GM06990 (cell line): Measurements from ENCODE around the gene PTPRN2.
"Not testable (repeated sequence)": the region's sequence is repeated elsewhere in the genome, so short reads cannot be mapped to it uniquely, and the experiment has no call there.

ENCODE experiments used
- DNase-seq: peaks from one replicate; pipeline ENCODE4 v3.0.0-alpha.2; 2011; ENCODE audit not compliant: insufficient read length; ENCODE audit errors: extremely low read depth
- H3K27me3 ChIP-seq: replicated peaks from 2 replicates; pipeline ENCODE4 v1.6.0; 2011; ENCODE audit warnings: low read length; ENCODE audit not compliant: control insufficient read depth, insufficient read depth
- H3K36me3 ChIP-seq: 2 replicates; pipeline ENCODE4 v1.5.1; 2011; ENCODE audit warnings: low read length; ENCODE audit not compliant: control insufficient read depth, insufficient read depth
- H3K4me3 ChIP-seq: replicated peaks from 2 replicates; pipeline ENCODE4 v1.5.1; 2011; ENCODE audit warnings: low read depth, mild to moderate bottlenecking, control low read depth, low read length
- CTCF ChIP-seq: IDR thresholded peaks from 2 replicates; pipeline ENCODE4 v1.5.1; 2011; ENCODE audit warnings: low read length, control low read depth, mild to moderate bottlenecking, inconsistent platforms; ENCODE audit not compliant: insufficient read depth, poor library complexity, severe bottlenecking

PTPRN2 gene

DNA sequence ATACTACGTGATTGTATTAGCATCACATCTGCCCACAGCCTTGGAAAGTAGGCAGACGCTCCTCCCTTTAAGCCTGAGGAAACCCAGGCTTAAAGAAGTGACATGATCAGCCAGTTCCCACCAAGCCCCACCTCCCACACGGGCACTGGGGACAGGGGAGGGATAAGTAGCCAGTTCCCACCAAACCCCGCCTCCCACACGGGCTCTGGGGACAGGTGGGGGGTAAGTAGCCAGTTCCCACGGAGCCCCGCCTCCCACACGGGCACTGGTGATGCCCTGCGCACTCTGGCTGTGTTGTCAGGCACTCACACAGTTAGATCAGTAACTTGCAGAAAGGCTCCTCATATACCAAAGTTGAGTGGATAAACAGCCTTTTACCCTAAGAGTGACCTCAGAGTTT lies 606.8 kb downstream of the PTPRN2 start:
- TF ChIP-seq CTCF: no peak

DNA sequence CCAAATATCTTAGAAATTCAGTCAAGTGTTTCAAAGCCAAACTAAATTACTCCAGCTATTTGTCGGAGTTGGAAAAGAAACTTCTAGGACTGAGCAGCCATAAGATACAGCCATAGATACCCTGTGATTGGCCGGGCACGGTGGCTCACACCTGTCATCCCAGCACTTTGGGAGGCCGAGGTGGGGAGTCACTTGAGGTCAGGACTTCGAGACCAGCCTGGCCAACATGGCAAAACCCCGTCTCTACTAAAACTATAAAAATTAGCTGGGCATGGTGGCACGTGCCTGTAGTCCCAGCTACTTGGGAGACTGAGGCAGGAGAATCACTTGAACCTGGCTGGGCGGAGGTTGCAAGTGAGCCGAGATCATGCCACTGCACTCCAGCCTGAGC lies 607.3 kb downstream of the PTPRN2 start:
- not testable (repeated sequence) for H3K27me3 ChIP-seq, H3K4me3 ChIP-seq, H3K36me3 ChIP-seq, DNase-seq

More for the DNA sequence above, 606.8 kb downstream of the PTPRN2 start:
- Histone ChIP-seq H3K36me3 (no peaks in the 10 kb centered on the region), H3K27me3 (no peaks in the 10 kb centered on the region), H3K4me3 (no peak overlapping the region)
- no peak for DNase-seq

GRCh38 chr7:157979636-157980340 lies 607.8 kb downstream of the PTPRN2 start:
- TF ChIP-seq CTCF: no peak

DNA sequence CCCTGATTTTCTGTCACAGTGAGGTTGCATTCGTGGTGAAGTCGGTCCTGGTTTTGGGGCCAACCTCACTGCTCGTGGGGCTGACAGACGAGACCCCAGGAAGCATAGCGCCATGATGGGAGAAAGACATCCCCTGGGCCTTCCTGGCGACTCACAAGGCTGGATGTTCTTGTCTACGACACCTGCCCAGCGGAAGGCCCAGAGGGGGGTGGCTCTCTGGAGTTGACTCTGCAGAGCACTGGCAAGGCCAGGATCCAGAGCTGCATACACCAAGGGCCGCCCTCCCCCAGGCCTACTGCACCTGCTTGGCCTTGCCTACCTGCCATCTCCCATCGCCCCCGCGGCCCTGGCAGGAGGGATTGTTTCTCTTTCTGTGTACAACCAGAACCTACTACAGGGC lies 608.9 kb downstream of the PTPRN2 start:
- DNase-seq: no peak
- H3K4me3 ChIP-seq: no peak overlapping the region
- TF ChIP-seq CTCF: no peak

More at GRCh38 chr7:157979636-157980340, 607.8 kb downstream of the PTPRN2 start:
- Histone ChIP-seq H3K27me3 (no peaks in the 10 kb centered on the region), H3K36me3 (no peaks in the 10 kb centered on the region), H3K4me3 (no peak overlapping the region)
- no peak for DNase-seq

GRCh38 chr7:157977717-157978496 lies 609.7 kb downstream of the PTPRN2 start:
- Histone ChIP-seq H3K27me3 (no peaks in the 10 kb centered on the region), H3K36me3 (no peaks in the 10 kb centered on the region), H3K4me3 (no peak overlapping the region)
- TF ChIP-seq CTCF: no peak
- no peak for DNase-seq

More for the DNA sequence above, 608.9 kb downstream of the PTPRN2 start:
- H3K36me3 ChIP-seq: no peaks in the 10 kb centered on the region
- H3K27me3 ChIP-seq: no peaks in the 10 kb centered on the region

DNA sequence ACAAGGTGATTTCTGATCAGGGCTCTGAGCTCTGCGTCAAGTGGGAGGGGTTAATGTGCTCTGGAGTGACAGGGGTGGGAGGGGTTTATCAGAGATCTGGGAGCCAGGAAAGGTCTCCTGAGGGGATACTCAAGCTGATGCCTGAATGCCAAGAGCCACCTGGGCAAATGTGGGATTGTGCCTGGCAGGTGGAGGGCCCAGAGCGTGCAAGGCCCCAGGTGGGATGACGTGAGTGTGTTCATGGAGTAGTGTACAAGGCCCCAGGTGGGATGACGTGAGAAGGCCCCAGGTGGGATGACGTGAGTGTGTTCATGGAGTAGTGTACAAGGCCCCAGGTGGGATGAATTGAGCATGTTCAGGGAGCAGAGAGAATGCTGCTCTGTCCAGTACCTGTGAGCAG lies 610.3 kb downstream of the PTPRN2 start:
- Histone ChIP-seq H3K4me3 (no peak overlapping the region), H3K27me3 (no peaks in the 10 kb centered on the region), H3K36me3 (no peaks in the 10 kb centered on the region)
- TF ChIP-seq CTCF: no peak
- no peak for DNase-seq
